Renal cortical epithelial cell (primary cell): Measurements from ENCODE around the gene TIFAB. TPM values are rescaled to one million over a fixed set of nuclear protein-coding genes. Genes with fewer than 3 reads are reported as not detected.

Experiments
- DNase-seq: peaks from one replicate; pipeline ENCODE4 v3.0.0-alpha.2; 2011; ENCODE audit warnings: low read depth
- total RNA-seq: library from RNA; depleted of rRNA; stranded (reverse); fragments of >200 nt; gene quantifications from 2 replicates; pipeline ENCODE4 v1.2.3, GENCODE V29; 2014

Gene TIFAB
- total RNA-seq, 1 donor from 2014 or later = not detected

DNA sequence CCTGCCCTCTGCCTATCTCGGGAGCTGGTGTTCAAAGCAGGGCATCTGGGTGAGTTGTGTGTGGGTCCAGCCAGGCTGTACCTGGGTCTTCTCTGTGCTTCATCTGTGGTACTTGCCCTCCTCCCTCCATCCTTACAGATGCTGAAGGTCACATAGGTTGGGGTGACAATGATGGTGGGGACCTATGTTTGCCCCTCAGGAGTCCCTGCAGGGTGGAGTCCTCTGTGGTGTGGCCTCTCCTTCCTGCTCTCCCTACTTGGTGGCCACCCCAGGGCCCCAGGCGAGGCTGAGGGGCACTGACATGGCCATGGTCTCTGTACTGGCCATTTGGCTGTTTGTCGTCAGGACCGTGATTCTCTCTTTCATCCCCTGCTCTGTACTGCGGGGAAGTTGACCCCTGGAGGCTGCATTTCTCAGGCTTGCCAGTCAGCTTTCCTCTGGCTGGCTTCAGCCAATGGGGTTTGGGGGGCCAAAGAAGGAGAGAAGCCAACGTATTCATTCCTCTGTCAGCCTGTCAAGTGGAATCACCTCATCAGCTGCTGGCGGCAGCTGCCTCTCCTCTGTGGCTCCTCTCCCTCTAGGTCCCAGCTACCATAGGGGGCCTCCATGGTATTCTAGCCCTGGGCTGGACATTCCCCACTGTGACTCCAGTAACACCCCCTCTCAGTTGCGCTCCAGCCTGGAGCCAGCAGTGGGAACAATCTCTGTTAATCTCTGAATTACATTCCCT lies 9.6 kb downstream of the TIFAB start:
- DNase-seq = no peak

DNA sequence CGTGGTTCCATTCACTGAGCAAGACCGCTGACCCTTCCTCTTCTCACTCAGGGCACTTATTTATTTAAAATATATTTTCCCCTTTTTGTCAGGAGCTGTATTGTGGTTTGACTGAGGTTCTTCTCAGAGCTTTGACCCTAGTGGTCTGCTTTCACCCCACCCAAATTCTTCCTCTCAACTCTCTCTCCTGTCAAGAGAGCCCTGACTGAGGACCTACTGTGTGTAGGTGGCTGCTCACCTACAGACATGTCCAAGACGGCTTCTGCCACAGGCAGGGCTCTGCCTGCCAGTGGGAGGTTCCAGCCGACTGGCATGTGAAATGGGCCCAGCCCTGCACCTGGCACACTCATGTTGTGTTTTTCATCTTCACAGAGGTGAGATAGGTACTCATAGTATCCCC lies 10.2 kb downstream of the TIFAB start:
- no peak for DNase-seq

DNA sequence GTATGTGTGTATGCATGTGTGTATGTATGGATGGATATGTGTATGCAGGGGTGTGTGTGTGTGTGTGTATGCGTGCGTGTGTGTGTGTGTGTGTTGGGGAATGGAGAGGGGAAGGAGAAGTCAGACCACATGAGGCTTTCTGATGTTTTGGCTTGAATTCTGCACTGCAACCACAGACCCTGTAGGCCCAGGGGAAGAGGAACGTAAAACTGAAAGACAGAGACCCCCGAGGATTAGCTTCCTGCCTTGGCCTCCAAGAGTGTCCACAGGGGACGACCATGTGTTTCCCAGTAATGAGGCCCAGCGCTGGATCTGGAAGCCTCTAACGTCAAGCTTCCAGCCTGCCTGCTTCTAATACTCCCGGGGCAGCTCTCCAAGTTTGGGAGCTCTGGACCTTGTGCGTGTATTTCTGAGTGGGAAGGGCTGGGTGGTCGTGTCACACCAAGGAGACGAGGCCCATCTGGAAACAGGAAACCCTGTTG lies 10.8 kb downstream of the TIFAB start:
- no peak for DNase-seq

GRCh38 chr5:135440916-135441315 lies 11.2 kb downstream of the TIFAB start:
- no peak for DNase-seq

GRCh38 chr5:135439231-135440205 lies 12.6 kb downstream of the TIFAB start:
- no peak for DNase-seq

- DNase-seq = no peak
These were observed 13.4 kb downstream of the TIFAB start for GRCh38 chr5:135438636-135439221.

GRCh38 chr5:135437796-135438560 lies 14.2 kb downstream of the TIFAB start:
- DNase-seq = peak; percentile 73

- DNase-seq = no peak
These were observed 14.7 kb downstream of the TIFAB start for GRCh38 chr5:135437422-135437795.

GRCh38 chr5:135436951-135437418 lies 15.2 kb downstream of the TIFAB start:
- no peak for DNase-seq

DNA sequence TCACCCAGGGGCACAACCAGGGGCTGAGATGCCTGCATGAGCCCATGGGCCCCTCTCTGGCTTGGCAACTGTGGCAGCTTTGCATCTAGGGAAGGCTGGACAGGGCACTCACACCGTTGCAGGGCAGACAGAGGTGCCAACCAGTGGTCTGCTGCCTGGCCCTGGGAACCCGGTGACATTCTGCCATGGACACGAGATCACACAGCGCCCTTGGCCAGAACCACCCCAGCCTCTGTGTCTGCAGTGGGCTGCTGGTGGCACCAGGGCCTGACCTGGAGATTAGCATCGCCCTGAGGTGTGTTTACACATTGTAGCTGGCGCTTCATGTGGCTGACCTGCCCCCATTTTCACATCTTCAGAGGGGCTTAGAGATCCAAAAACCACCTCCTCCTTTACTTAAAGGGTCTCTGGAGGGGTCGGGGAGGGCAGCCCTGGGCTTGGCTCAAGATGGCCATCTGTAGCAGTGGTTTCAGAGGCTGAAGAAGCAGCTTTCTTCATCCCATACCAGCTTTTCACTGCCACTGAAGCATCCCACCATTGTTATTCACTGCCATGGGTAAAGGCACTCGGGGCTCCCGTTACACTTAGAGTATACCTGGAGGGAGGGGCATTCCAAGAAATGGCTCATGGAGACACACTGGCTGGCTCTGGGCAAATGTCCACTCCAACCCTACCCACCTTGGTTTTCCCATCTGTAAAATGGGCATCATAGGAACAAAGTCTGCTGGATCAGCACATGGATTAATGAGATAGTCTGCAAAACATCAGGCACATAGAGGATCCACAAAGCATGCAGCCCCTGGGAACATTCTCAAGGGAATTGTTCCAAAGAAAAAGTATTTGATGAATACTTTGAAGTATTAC lies 16.5 kb downstream of the TIFAB start:
- no peak for DNase-seq

DNA sequence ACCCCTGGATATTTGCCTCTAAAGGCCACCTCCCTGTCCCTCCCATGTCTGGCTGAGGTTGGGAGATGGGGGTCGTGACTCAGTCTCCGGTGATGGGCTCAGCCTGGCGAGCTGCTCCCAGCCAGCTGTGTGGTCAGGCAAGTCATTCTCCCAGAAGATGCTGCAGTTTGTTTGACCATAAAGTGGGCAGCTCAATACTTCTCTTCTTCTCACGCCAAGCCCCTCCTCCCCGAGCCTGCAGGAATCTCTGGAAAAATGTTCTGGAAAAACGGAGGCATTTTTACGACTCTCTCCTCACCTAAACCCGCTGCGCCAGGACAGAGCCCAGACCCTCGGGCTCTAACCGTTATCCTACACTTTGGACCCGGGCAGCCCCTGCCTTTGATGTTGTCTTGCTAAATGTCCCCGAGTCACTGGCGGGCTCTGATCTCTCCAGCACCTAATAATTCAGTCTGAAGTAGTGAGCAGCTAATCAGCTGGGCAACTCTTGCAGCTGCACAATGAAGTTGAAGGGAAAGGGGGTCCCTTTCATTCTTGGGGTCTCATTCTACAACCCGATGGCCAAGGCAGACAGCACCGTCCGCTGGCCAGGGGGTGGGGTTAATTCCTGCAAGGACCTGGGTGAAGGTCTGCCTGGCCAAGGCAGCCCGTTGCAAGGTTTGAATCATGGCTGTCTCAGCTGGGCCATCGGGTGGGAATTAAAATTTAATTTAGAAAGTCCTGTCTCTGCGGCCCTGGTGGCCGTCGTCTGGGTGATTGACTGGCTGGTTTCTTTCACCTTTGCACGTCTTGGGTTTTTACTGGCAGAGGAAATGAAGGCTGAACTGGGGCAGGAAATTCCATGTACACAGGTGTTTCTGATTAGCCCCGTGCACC lies 17.3 kb downstream of the TIFAB start:
- DNase-seq = no peak

DNA sequence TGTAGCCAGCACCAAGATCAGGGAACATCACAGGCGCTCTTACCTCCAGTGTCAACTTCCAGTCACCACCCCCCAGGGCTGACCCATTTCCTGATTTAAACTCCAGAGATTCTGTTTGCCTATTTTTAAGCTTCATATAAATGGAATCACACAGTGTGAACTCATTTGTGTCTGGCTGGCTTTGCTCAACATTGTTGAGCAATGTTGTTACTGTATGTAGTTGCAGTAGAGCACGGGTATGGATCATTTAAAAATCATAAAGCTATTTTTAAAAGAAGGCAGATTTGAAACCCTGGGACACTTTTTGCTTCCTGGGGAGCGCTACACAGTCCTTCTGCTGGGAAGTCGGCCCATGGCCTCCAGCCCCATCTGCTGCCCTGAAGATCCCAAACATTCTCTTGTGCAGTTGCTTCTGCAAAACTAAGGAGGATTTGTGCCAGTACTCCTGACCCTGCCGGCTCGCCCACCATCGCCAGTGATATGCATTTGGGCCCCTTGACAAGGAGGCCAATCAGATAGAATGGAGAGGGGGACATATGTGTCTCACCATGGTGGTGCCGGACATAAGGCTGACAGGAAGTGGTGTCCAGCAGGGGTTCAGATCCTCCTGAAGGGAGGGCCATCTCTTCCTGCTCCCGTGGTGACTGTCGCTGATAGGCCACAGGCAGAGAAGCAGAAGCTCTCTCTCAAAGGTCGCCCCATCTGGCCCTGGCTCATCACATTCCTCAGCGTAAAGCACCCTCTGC lies 18.3 kb downstream of the TIFAB start:
- no peak for DNase-seq

DNA sequence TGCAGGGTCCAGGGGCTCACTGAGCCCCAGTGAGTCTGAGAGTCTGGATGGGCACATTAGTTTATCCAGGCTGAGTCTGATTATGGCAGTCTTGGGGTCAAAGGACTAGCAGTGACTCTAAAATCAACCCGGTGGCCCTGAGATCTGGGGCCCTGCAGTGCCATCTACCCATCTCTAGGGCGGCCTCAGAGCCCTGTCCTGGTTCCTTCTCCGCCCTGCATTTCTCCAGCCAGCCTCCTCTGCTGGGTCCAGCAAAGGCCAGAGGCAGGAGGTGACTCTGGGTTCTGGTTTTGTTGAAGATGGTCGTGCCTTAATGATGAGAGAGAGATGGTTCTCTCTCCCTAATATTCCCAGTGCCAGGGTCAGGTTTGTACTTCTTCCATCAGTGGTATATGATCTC lies 20.0 kb downstream of the TIFAB start:
- no peak for DNase-seq

DNA sequence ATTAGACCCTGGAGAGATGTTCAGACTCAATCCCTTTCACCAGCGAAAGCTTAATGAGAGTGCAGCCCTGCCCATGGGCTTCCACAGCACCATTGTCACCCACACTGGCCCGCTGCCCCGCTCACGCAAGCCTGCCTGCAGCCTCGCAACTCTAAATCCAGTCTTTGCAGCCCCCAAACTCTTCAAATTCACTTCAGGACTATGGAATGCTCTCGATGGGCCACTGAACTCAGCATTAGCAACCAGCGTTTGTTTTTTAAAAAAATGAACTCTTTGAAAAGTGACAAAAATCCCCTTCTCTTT lies 22.1 kb downstream of the TIFAB start:
- no peak for DNase-seq

GRCh38 chr5:135429301-135430134 lies 22.6 kb downstream of the TIFAB start:
- DNase-seq = no peak

DNA sequence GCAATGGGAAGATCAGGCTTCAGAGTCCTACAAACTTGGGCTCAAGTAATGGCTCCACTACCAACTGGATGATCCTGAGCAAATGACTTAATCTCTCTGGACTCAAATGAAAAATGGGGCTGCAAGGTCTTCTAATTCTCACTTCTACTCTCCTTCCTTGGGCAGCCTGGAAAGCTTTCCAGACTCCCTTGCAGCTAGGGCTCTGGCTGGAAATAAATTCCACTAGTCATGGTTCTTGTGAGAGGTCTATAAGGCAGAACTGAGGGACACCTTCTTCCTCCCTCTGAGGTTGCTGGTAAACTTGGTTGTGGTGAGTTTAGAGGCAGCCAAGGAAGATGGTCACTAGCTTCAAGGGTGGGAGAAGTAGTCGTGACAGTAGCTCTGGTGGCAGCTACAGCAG lies 23.6 kb downstream of the TIFAB start:
- no peak for DNase-seq

DNA sequence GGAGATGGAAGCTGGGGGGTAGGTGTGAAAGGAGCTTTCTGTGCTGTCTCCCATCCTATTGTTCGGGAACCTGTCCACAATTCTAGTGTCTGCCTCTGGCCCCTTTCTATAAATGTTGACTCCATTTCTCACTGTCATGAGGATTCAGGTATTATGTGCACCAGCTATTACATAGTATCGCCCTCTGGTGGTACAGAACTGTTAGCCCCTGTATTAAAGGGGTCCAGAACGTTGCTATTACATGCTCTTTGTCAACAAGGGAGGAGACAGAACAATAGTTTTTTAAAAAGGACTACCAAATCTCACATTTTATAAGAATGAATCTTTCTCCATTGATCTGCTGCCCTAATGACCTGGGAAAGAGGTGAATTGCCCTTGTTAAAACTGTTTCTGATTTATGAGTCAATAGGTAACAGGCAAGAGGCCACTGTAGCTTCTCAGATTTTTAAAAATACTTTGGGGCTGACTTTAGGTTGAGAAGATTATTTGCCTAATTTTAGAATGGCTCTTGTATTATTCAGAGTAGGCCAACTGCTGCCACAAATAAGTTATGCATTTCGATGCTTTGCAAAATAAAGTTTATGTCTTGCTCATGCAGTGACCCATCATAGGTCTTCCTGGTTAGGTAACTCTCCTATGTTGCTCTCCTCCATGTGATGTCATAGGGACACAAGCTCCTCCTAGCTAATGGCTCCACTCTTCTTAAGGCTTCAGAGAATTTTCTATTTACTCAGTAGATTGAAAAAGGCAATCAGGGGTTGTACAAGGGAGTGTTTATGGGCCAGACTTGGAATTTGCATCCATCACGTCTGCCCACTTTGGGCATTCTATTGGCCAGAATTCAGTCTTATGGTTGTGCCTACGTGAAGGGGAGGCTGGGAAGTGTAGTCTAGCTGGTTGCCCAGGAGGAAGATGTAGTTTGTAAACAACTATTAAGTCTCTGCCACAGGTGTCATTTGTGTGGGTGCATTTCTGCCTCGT lies 25.8 kb downstream of the TIFAB start:
- DNase-seq = peak; percentile 59
